GM12875 (cell line): Measurements from ENCODE around the gene PDLIM1.

Experiments
- H3K4me3 ChIP-seq: one replicate; pipeline ENCODE4 v1.5.1; 2011; ENCODE audit warnings: low read depth, low read length, control low read depth
- TF ChIP-seq, protein P1 (sequence below): IDR thresholded peaks from 2 replicates; pipeline ENCODE4 v1.5.1; 2011; ENCODE audit warnings: low read depth, mild to moderate bottlenecking, control low read depth, inconsistent platforms, low read length, moderate library complexity, borderline replicate concordance; ENCODE audit not compliant: insufficient read depth

PDLIM1 gene

DNA sequence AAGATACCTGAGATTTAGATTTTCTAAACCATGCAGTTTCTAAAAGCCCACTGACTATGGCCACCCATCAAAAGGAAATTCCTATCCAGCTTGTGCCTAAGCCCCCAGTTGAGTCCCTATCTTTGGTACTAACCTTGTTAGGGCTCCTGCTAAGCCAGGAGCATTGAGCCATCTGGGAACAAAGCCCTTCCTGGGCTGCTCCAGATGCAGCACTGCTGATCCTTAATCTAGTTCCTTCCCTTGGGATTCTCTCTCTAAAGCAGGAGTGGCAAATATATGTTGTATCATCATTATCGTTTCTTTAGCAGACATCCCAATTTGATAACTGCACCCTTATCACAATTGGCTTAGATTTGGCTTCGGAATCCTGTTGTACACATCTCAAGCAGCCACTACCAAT, 24.7 kb upstream of the PDLIM1 start:
- TF ChIP-seq, protein P1, sequence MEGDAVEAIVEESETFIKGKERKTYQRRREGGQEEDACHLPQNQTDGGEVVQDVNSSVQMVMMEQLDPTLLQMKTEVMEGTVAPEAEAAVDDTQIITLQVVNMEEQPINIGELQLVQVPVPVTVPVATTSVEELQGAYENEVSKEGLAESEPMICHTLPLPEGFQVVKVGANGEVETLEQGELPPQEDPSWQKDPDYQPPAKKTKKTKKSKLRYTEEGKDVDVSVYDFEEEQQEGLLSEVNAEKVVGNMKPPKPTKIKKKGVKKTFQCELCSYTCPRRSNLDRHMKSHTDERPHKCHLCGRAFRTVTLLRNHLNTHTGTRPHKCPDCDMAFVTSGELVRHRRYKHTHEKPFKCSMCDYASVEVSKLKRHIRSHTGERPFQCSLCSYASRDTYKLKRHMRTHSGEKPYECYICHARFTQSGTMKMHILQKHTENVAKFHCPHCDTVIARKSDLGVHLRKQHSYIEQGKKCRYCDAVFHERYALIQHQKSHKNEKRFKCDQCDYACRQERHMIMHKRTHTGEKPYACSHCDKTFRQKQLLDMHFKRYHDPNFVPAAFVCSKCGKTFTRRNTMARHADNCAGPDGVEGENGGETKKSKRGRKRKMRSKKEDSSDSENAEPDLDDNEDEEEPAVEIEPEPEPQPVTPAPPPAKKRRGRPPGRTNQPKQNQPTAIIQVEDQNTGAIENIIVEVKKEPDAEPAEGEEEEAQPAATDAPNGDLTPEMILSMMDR, result no peak
- no peak overlapping the region for H3K4me3 ChIP-seq

DNA sequence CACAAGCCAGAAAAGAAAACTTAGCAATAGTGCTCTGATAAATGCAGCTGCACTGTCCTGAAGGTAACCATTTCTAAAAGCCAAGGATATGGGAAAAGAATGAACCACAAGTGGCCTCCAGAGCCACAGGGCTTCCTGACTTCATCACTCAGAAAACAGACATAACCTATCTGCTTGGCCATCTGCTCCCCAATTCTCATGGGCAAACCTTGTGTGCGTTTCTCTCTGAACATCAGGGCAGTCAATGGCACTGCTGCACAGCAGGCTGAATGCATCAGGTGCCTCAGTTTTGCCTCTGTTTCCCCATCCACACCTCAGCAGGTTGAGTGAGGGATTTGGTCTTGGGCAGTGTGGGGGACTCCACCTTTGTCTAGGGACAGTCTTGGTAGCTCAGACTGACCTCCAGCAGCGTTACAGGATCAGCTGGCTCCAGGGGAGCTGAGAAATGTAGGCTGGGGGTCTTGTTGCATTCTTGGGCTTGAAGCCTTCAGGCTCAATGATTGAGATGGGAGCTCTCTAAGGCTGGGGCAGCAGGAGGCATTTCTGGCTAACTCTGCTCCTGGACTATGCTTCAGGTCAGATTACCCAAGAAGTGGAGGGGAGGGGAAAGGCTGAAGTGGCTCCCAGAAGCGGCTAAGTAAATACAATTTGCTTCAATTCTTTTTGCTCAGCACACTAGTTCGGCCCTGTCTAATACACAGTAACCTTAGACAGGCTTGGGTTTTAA, 23.6 kb upstream of the PDLIM1 start:
- H3K4me3 ChIP-seq, result no peak overlapping the region
- TF ChIP-seq, protein P1, result no peak

DNA sequence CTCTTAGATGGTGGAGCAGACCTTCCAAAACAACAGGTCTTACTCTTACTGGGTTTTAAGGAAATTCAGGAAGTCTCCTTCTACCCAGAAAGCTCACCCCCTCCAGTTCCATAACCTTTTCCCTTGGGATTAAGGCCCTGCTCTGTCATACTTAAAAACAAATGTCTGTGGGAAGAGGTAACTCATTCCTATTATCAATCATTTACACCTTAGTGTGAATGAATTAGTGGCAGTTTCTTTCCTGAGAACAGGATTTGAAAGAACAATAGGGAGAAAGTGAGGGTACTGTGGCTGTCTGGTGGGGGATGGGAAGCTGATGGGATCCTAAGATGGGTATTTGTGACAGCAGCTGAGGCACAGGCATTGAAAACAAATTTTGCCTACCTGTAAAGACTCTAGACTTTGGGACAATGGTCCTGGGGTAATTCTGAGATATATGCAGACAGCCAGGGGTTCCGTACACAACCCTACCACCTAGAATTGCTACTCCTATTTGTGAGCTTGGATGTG, 22.2 kb upstream of the PDLIM1 start:
- H3K4me3 ChIP-seq, result no peak overlapping the region
- TF ChIP-seq, protein P1, result no peak

DNA sequence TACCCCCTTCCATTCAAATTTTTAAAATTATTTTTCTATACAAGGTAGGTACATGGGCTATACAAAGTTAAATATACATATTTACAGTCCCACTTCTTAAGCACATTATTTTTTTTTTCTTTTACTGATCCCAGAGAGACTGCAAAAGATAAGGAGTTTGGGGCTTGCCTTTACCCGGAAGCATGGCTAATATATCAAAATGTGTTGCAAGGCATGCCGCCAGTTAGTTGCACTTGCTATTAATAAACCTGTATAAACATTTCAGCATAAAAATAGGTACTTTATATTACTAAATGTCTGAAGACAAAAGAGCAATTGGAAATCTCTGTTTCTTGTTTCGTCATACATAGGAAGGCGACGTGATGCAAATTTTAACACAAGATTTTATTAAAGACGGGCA, 21.5 kb upstream of the PDLIM1 start:
- TF ChIP-seq, protein P1, result no peak
- no peak overlapping the region for H3K4me3 ChIP-seq

DNA sequence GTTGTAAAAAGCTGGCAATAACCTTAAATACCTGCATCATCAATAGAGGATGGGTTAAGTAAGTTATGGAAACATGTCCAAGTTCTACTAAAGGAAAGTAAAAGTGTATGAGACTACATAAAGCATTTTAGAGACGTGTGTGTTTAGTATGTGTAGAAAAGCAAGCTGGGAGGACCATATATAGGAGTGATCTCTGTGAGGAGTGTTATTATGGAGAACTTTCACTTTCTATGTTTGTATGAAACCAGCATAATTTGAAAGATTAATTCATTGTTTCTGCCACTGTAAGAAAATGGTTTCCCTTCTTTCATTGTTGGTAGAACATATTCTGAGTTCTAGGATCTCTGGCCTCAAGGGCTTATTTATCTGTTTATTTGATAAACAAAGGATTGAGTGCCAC, 19.2 kb upstream of the PDLIM1 start:
- TF ChIP-seq, protein P1, result no peak
- no peak overlapping the region for H3K4me3 ChIP-seq

DNA sequence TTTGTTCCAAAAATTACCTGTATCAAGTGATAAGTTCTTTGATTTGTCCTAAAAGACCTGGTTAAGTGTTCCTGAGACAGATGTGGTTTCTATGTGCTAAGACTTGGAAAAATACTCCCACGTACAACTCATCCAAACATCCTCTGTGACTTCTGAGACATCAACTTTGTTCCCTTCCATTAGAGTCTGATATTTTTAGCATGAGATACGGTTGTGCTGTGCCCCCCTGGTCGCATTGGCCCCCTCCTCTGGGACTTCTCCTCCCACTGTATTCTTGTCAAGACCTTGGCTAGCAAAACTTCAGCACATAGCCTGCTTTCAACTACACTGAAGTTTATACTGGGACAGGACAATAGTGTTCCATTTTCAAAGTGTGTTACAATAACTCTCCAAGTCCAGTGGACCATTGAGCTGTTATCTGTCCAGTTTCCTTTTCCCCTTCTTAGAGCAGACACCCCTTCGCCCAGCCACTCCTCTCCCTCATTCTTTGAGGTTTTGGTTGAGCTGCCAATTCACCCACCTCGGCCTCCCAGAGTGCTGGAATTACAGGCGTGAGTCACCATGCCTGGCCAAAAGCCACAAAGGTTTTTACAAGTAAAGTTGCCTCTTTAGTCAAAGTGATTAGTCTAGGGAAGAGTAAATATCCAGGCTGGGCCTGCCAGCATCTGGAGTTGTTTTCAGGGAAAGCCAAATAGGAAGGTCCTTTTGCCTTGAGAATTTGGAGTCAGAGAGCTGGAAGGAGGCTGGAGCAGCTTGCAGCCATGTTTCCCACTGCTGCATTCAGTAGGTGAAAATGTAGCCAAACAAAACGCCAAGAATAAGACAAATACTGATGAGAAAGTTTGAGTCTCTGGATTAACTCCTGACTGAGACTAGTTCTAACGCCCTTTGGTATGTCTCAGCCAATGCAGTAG, 17.8 kb upstream of the PDLIM1 start:
- TF ChIP-seq, protein P1, result no peak
- no peak overlapping the region for H3K4me3 ChIP-seq
